CD4-positive, alpha-beta T cell treated with Interleukin-17A for 1 hour (primary cell): ENCODE measurements around the gene RGPD3.
"Not testable (repeated sequence)": the region's sequence is repeated elsewhere in the genome, so short reads cannot be mapped to it uniquely, and the experiment has no call there.

Experiments
- DNase-seq: peaks from one replicate; pipeline ENCODE4 v3.0.0-alpha.2; 2020

RGPD3 gene

DNA sequence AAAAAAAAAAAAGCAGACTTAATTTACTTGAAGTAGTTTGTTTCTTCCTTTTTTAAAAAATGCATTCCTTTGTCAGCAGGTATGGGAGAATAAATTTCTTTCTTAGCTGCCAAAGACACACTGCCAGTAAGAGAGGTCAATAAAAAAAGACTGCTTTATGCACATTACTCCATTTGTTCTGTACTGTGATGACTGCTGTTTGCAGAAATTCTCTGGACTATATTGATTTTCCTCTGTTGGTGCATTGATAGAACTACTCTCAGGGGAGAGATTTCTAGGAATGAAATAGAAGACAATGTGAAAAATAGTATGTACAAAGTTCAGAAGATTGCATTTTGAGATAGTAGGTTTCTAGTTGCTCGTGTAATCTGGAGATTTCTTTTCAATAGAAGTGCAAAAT lies 11.3 kb upstream of the RGPD3 start:
- DNase-seq: not testable (repeated sequence)

DNA sequence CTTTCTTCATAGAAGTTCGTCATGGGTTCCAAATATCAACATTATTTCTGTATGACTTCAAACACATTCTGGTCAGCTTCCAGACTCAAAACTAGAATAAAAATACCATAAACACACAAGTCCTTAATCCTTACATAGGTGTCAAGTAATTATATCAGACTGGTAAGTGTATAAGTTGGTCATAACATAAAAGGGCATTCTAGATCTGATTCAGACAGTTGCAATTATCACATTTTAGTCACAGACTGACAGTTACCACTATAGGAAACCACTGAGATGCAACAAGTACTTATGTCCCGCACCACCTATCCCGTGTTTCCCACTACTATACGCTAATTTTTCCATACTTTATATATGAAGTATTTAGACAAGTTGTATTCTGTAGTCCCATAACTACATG lies 9.4 kb upstream of the RGPD3 start:
- DNase-seq: not testable (repeated sequence)

DNA sequence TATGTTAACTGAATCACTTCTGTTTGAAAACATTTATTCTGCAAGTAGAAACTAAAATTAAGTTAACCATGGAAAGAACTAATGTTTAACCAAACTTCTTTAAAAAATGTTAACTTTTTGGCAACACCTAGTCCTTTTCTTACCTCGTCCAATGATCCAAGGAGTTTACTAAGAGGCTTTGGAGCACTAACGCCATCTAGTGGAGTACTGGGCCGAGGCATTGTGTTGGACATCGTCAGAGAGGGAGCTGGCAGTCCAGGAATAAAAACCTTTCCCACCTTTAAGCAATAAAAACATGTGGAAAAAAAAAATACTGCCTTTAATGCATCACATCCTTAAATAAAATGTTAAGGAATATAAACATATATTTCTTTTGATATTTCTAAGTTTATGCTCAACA lies 2.4 kb upstream of the RGPD3 start:
- DNase-seq: peak; percentile 61

DNA sequence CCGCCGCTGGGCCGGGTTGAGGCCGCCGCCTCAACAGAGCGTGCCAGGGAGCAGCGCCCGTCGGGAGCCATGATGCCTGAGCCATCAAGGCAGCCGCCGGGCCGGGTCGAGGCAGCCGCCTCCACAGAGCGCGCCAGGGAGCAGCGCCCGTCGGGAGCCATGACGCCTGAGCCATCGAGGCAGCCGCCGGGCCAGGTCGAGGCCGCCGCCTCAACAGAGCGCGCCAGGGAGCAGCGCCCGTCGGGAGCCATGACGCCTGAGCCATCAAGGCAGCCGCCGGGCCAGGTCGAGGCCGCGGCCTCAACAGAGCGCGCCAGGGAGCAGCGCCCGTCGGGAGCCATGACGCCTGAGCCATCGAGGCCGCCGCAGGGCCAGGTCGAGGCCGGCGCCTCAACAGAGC lies 697 bp downstream of the RGPD3 start:
- DNase-seq: not testable (repeated sequence)

DNA sequence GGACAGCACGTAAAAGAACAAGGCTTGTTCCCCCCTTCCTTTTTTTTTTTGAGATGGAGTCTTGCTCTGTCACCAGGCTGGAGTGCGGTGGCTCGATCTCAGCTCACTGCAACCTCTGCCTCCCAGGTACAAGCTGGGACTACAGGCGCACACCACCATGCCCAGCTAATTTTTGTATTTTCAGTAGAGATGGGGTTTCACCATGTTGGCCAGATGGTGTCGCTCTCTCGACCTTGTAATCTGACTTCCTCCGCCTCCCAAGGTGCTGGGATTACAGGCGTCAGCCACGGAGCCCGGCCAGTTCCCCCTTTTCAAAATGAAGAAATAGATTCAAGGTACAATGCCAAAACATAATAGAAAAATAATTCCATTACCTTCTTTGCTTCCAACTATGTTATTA lies 6.3 kb downstream of the RGPD3 start:
- peak; percentile 24 for DNase-seq

DNA sequence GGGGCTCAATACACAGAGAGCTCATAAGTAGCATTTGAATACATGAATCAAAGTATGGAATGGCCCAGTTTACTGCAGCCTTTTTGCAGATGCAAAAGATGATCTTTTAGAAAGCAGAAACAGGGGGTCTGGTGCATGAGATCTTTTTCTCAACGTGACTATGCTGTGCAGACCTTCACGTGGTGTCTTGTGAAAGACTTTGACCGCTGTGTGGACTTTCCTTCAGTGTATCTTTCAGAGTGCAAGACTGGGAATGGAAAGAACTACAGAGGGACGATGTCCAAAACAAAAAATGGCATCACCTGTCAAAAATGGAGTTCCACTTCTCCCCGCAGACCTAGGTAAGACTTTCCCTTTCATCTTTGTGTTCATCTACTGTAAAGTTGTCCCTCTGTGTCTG lies 77.5 kb downstream of the RGPD3 start:
- not testable (repeated sequence) for DNase-seq

DNA sequence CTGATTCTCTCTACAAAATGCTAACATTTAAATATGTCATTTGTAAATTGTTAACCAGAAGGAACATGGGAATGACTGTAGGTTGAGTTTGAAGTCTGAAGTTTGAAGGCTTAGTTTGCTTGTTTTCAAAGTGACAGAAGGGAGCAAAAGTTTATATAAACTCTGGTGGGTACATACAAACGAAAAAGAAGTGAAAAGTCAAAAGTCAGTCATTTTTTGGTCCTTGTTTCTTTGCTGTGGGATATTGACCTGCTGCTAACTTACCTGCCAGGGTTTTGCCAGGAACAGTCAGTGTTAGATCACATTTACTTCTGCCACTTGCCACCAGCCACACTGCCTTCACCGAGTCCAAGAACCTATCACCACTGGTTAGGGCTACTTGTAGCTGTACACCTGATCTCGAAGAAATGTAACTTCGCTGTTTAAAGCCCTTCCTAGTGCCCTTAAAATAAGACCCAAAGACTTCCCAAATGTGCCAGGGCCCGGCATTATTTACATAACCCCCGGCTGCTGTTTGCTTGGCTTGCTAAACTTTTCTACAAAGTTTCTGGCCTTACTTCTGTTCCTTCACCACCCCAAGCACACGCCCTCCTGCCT lies 79.3 kb downstream of the RGPD3 start:
- DNase-seq: not testable (repeated sequence)

DNA sequence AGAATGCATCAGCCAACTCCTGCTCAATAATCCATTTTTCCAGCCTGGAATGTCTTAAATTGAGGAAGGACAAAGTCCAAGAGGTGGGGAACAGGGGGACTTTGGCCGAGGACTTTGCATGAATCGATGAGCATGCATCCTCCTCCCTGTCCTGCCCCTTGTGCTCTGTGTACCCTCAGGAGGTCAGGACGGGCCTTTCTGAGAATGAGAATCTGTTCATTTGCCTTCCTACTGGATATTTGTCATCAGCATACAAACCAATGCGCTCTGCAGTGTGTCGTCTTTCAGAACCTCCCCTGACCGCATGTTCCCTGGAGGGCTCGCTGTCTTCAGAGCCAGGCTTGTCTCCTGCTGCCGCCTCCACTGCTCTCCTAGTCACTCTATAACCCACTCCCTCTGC lies 83.7 kb downstream of the RGPD3 start:
- not testable (repeated sequence) for DNase-seq

DNA sequence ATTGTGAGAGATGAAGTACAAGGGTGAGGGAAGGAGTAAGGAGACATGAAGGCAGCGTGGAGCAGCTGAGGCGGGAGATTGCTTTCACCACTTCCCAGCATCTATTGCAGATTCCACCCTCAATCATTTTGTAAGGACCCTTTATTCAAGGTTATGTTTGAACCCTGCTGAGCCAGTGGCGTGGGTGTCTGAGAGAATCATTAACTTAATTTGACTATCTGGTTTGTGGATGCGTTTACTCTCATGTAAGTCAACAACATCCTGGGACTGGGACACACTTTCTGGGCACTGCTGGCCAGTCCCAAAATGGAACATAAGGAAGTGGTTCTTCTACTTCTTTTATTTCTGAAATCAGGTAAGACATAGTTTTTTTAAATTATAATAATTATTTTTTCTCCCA lies 86.3 kb downstream of the RGPD3 start:
- not testable (repeated sequence) for DNase-seq

DNA sequence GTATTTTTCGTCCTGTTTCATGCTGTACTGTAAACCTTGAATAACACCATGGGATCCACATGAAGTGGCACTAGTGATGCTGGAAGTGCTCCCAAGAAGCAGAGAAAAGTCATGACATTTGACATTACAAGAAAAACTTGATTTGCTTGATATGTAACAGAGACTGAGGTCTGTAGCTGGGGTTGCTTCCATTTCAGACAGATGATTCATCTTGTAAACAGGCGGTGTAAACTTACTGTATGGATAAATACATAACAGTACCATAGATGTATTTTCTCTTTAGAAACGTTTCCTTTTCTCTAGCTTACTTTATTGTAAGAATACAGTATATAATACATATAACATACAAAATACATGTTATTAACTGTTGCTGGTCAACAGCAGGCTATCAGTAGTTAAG lies 88.6 kb downstream of the RGPD3 start:
- not testable (repeated sequence) for DNase-seq

DNA sequence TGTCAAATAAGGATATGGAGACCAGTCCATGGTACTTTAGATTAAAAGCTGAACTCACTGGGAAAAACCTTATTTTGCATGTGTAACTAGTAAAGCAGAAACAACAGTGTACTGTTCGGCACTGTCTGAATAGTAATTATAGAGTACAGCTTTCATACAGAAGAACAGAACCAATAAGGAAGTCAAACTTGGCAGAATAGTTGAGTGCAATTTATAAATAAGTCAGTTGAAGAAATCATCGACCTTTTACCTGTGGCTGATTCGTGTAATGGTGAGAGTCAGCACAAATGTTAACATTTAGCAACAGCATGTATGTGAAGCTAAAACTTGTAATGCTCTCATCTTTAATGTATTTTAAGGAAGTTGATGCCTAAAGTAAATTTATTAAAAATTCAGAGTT lies 99.0 kb downstream of the RGPD3 start:
- DNase-seq: not testable (repeated sequence)

DNA sequence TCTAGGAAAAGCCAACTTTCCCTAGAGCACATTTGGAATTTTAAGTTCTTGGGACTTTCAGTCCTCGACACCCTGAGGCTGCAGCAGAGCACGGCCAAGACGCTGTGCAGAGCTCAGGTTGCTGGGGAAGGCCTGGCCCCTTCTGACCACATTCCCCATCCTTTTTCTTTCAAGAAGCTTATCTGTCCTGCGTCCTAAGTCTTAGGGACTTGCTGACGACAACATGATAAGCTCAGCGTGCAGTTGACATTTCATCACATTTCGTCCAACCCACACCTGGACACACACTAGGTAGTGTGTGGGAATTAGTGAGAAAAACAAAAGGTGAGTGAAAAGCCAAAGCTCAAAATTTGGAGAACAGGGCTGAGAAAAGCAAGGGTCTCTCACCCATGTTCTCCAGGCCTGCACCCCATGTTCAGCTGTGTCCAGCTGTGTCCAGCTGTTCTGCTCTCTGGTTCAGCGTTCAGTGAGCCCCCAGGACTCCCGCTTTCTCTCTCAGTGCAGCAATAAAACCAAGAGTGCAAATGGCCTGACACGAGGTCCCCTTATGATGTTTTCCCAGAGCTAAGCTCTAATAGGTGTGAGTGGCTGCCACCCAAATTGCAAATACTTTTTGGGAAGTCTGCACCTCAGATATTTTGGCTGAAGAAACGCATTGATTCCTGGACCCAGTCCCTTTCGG lies 101.9 kb downstream of the RGPD3 start:
- DNase-seq: no peak

DNA sequence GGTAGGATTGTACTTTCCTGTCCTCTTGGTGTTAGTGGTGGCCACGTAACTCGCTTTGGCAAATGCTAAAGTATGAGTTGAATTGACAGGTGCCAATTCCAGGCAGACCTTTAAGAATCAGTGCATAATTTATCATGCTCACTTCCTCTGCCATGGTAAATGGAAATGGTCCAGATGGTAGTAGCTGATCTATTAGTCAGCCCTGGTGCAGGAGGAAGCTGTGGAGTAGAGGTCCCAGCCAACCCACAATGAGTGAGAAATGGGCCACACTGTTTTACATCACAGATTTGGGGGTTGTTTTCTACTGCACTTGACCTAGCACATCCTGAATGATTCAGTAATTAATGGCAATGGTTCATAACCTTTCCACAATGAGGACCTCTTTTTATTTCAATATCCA lies 104.4 kb downstream of the RGPD3 start:
- no peak for DNase-seq

DNA sequence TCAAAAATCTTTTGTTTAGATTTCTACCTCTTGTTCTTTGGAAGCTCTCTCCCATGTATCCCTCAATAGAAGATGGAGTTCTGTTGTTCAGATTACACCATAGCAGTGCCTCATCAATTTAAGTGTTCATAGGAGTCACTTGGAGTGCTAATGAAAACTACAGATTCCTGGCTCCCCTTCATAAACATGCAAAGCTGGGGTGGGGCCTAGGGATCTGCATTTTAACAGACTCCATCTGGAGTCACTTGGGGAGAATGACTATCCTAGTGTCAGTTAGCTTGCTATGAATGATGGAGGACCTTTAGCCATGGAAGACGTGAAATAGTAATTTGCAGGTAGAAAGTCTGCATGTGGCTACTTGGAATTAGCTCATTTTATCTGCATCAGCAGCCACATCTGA lies 105.4 kb downstream of the RGPD3 start:
- no peak for DNase-seq

DNA sequence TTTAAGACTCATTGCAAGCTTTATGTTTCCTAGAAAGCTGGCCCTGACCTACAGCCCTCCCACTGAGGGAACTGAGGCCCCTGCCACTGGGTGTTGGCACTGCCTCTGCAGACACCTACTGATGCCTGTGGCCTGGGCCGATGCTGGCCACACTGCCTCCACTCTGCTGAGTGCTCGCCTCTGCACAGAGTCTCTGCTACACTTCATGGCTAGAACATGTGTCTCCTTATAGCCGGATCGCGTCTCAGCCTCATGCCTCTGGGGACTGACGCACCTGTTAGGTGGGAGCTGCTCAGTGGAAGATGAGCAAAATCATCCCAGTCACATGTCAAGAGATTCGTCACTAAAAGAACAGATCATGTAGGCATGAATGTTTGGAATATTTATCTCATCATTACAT lies 108.7 kb downstream of the RGPD3 start:
- no peak for DNase-seq

DNA sequence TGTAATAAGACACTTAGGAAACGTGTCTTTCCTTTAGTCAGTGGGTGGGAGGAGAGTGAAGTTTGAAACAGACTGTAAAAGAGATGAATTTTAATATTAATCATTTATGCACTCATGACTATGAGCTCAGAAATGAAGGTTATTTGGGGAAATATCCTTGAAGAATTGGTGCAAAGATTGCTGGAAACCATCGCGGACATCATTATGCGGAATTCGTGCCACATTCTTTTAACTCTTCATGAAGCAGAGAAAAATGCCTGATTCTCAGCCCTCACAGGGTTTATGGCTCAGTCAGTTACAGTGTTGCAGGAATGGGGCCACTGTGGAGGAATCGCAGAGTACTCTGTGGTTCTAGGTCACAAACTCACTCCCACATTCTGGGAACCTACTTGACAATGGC lies 109.7 kb downstream of the RGPD3 start:
- no peak for DNase-seq

DNA sequence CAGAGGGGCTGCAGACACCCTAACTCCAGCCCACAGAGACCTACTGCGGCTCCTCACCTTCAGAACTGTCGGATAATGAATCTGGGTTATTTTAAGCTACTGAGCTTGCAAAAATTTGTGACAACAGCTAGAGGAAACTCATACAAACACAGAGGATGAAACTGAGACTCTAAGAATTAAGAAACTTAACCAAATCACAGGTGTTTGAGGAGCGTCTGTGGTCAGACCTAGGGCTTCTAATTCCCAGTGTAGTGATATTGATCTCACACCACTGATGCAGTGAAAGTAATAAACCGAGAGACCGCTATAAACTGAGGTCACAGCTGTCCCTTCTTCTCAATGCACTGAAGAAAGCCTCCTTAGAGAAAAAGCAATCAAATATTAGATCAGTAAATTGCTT lies 110.1 kb downstream of the RGPD3 start:
- no peak for DNase-seq

DNA sequence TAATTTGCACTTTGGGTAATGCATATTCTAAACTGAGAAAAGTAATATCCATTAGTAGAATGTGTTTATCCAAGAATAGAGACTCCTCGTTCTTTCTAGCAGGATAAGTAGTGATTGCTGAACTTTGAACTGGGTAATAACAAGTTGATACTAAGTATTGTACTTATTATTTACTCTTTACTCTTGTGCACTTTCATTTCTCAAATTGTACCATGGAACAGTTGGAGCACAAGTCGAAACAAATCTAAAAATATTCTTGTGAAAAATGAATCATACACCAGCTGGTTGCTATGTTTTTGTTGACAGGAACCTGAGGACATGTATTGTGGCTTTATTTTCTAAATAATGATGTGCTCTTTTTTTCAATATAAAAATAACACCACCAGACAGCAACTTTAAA lies 111.9 kb downstream of the RGPD3 start:
- no peak for DNase-seq

DNA sequence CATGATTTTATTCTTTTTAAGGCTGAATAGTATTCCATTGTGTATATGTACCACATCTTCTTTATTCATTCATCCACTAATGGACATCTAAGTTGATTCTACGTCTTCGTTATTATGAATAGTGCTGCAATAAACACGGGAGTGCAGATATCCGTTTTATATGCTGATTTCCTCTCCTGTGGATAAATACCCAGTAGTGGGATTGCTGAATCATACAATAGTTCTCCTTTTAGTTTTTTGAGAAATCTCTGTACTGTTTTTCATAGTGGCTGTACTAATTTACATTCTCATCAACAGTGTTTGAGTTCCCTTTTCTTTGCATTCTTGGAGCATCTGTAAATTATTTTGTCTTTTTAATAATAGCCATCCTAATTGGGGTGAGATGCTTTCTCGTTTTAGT lies 114.5 kb downstream of the RGPD3 start:
- DNase-seq: no peak

DNA sequence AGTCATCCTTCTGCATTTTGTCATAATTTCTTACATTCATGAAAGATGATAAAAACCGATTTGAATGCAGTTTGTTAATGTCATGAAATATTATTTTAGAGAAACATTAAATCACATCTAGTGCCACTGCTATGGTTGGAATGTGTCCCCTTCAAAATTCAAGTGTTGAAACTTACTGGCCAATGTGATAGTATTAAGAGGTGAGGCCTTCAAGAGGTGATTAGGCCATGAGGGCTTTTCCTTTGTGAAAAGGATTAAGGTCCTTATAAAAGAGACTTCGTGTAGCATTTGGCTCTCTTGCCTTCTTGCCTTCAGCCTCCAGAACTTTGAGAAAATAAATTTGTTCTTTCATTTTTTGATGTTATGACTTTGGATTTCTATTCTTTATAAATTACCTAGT lies 117.2 kb downstream of the RGPD3 start:
- DNase-seq: no peak

DNA sequence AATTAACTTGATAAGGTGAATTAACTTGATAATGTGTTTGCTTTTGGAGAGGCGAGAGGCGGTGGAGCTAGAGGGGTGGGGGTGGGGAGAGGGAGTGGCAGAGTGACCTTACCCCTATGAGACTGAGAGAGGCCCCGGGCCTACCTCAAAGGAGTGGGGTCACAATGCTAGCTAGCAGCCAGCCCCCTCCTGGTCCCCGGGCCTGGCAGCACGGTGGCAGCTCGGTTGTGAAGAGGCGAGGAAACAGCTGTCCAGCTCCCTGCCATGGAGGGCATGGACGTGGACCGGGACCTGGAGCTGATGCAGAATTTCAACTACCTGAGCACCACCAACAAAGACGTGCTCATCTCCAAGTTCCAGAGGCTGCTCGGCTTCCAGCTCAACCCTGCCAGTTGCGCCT lies 123.9 kb downstream of the RGPD3 start:
- no peak for DNase-seq

DNA sequence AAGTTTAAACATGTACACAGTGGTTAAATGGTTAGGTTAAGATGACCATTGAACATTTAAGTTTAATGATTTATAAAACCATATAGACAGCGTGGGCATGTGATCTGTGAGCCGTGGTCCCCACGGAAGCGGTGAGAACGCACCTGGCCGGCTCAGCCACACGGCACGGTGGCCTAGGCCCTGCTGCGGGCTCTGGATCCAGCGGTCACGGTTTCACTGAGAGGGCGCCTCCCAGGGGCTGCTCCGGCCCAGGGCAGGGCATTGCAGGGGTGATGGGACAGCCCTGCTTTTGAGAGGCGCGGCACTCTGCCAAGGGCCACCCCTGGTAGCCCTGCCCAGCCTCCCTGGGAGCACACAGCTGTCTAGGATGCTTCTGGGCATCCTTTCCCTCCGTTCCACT lies 124.9 kb downstream of the RGPD3 start:
- DNase-seq: no peak

DNA sequence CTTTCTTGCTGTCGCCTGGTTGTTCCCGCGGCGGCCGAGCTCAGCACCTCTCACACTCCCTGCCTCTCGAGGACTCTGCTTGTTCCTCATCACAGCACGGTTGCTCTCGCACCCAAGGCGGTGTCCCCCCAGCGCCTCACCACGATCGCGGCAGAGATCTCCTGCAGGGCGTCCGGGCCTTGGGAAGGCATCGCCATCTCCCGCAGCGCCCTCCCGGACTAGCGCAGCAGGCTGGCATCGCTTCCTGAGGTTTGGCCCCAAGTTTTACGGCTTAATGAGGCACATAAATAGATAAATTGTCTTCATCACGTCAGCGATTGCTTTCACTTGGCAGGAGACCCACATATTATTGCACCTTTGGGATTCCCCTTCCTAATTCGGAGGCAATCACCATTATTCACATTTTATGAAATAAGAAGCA lies 125.4 kb downstream of the RGPD3 start:
- no peak for DNase-seq

DNA sequence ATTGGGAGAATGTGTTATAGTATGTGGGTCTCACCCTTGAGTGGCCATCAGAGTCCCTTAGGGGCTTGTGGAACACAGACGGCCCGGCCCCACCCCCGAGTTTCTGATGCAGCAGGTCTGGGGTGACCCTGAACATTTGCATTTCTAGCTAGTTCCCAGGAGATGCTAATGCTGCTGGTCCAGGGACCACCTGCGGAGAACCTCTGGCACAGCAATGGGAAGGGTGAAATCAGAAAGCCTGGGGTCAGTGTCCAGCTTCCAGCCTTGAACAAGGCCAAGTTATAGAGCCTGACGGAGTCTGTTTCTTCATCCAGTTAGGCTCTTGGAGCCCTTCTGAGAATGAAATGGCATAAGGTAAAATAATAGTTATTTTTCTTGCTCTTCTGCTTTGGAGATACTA lies 126.5 kb downstream of the RGPD3 start:
- DNase-seq: no peak
